NCI-H748 (cell line): ENCODE data around the gene HABP4.

ENCODE experiments used
- DNase-seq: peaks from one replicate; lab custom pipeline; 2025; ENCODE audit not compliant: unreplicated experiment; lab: John Stamatoyannopoulos, UW

HABP4 gene

DNA sequence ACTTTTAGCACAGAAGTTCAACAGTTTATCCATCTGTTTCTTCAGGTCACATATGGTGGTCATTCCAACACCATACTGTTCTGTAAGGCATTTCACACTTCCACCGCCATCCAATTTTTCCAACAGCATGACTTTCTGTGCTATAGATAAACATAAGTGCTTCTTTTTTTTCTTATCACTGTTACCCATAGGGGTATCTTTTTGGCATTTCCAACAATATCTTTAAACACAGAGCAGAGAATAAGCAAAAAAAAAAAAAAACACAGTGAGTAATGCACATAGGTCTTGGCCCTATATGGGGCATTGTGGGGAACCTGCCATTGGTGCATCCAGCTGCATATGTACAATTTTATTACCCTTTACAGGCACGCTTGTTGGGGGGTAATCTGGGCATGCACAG lies 19.6 kb upstream of the HABP4 start:
- no peak for DNase-seq

DNA sequence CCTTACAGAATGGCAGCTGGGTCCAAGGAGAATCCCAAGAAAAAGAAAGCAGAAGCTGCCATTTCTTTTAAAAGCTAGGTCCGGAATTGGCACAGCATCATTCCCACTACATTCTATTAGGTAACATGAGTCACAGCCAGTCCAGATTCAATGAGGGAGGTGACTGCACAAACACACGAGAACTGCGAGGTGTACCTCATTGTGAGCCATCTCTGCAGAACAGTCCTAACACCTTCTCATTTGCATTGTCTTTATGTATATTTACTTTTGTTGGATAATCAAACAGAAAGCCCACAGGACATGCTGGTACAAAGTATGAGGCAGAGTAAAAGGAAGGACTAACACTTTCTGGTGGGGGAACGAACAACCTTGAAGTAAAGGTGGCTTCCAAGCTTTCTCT lies 14.6 kb upstream of the HABP4 start:
- no peak for DNase-seq

GRCh38 chr9:96436063-96436455 lies 13.9 kb upstream of the HABP4 start:
- no peak for DNase-seq

DNA sequence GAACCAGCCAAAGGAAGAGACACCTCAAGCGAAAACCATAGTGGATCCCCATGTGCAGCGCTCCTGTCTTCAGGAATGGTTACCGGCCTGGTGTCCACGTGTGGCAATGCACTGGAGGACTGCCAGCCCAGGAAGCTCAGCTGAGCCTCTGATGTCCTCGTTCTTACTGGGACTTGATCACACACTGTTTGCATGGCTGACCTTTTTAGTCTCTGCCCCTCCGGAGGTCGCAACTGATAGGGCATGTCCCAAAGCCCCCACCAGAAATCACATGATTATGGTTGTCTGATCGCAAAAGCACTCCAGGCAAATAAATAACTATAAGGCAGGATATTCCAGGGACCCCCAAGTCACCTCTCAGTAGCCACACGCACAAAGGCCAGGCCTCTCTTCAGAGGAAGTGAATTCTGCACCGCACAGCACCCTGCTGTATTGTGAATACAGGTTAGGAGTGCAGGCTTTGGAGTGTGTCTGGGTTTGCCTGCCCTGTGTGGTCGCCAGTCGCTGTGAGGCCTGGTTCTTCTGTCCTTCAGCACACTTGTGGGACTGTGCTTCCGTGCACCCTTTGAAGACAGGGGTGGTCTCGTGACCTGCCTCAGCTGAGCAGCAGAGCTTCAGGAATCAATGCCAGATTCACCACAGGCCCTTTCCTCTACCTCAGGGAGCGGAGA lies 13.4 kb upstream of the HABP4 start:
- no peak for DNase-seq

GRCh38 chr9:96437454-96437853 lies 12.5 kb upstream of the HABP4 start:
- DNase-seq, result no peak

DNA sequence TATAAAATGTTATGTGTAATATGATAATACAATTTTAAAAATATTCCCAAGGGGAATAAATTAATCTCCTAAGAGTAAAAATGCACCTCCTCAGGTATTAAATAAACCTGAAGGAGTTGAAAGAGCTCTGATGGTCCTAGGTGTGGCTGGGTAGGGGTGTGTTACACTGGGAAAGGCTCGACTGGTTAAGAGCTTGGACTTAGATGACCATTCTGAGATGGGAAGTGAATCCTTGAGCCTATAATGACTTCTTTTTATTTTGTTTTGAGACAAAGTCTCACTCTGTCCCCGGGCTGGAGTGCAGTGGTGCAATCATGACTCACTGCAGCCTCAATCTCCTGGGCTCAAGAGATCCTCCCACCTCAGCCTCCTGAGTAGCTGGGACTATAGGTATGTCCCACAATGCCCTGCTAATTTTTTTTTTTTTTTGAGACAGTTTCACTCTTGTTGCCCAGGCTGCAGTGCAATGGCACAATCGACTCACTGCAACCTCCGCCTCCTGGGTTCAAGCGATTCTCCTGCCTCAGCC lies 9.2 kb upstream of the HABP4 start:
- DNase-seq, result no peak

DNA sequence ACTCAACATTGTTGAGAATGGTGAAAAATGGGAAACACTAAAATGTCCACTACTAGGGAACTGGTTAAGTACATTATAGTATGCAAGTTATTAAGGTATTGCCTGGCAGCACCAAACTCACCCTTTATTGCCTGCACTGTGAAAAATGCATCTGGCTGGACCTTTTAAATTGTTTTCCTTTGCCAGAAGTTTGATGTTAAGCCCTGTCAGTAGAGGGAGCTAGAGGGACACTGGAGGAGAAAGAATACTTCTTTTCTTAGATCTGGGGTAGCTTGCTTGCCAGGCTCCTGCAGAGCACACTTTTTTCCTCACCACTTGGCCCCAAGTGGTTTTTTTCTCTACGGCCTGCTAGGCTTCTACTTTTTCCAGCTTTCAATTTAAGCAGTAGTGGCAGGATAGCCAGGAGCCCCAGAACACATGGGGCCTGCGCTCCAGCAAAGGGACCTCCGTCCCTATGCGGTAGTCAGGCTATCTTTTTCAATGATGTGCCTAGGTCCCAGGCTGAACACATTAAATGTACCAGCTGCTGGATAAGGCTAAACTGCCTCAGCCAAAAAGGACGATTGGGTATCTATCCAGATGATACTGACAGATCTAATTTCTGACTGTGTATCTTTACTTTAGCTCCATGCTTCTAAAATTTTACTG lies 8.0 kb upstream of the HABP4 start:
- DNase-seq, result peak; percentile 77

GRCh38 chr9:96442491-96442890 lies 7.5 kb upstream of the HABP4 start:
- no peak for DNase-seq

- no peak for DNase-seq
Observed at GRCh38 chr9:96447406-96447805, 2.6 kb upstream of the HABP4 start.

GRCh38 chr9:96448546-96449170 lies 1.3 kb upstream of the HABP4 start:
- DNase-seq, result no peak

DNA sequence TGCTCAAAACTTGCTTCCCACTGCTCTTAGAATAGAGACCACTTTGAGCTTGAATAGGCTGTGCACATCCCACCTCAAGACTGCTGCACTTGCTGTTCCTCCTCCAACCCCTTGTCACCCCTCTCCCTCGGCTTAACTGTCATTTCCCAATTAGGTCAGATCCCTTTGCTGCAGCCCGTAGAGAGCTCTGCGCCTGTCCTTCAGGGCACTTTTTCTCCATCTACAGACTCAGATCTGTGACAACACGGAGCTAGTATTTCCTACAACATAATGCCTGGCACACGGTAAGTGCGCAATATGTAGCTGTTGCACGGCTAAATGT lies 485 bp upstream of the HABP4 start:
- peak; percentile 82 for DNase-seq

DNA sequence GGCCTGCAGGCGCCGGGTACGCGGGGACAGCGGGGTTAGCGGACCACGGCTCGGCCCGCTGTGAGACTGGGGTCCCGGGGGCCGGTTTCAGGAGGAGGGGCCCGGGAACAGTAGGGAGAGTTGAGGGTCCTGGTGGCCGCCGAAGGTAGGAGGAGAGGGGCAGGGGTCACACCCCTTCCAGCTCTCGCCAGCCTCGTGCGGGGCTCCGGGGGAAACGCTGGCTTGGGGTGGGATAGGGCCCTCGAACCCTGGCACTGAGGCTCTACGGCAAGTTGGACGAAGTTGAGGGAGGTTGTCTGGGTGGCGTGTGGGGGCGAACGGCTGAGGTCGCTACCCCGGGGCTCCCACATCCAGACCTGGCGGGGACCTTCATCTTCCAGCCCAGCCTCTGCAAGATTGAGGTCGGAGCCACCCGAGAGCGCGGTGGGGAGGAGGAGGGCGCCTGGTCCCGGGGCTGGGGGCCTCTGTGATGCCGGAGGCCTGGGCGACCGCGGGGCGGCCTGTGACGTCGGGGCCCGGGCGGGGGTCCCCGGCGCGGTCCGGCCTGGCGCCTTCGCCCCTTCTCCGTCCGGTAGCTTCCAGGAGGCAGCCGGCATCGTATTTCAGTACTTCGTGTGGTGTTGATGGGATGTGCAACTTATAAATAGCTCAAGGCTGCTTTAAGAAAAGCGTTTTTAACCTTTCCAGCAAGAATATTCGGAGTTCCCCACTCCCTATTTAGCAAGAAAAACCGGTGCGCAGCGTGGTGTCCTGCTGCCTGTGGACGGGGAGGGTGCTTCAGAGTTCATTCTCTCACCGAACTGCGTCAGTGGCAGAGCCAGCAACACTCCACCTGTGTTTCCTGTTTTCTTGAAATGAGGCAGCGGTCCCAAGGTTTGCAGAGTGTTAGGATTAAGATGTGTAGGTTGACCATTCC lies 902 bp downstream of the HABP4 start:
- peak; percentile 58 for DNase-seq

- peak; percentile 25 for DNase-seq
Observed at GRCh38 chr9:96453625-96454024, 3.7 kb downstream of the HABP4 start.

DNA sequence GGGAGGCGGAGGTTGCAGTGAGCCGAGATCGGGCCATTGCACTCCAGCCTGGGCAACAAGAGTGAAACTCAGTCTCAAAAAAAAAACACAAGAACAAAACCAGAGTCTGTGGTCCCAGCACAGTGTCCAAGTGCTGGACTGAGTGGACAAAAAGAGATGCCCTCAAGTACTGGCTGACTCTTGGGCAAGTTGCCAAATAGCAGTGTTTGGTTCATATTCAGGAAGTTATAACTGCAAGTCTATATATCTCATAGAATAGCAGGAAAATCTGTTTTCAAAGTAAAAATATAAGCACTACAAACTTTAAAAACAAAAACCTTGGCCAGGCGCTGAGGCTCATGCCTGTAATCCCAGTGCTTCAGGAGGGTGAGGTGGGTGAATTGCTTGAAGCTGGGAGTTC lies 7.3 kb downstream of the HABP4 start:
- DNase-seq, result no peak

DNA sequence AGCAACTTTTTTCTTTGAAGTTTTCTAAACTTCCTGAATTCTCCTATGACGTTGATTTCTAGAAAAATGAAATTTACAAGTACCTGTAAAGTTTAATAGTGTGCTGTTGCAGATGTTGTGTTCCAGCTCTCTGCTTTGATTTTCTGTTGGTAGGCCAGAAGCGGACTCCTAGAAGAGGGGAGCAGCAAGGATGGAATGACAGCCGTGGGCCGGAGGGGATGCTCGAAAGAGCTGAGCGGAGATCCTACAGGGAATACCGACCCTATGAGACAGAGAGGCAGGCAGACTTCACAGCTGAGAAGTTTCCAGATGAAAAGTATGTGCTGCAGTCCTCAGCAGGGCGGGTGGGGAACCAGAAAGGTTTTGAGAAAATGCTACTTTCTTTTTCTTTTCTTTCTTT lies 8.3 kb downstream of the HABP4 start:
- DNase-seq, result no peak

- no peak for DNase-seq
Observed at GRCh38 chr9:96459268-96460007, 9.5 kb downstream of the HABP4 start.

- no peak for DNase-seq
Observed at GRCh38 chr9:96460470-96460869, 10.5 kb downstream of the HABP4 start.

DNA sequence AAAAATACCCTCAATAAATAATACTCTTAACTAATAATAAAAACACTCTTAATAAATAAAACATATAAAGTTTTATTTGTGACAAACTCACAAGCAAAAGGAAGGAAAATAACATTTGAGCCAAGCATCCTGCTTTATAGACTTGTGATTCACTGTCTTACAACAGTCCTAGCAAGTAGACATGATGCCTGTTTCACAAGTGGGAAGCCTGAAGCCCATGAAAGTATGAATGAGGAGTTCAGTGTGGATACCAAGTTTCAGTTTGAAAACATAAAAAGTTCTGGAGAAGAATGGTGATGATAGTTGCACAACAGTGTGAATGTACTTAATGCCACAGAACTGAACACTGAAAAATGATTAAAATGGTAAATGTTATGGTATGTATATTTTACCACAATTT lies 10.9 kb downstream of the HABP4 start:
- no peak for DNase-seq

DNA sequence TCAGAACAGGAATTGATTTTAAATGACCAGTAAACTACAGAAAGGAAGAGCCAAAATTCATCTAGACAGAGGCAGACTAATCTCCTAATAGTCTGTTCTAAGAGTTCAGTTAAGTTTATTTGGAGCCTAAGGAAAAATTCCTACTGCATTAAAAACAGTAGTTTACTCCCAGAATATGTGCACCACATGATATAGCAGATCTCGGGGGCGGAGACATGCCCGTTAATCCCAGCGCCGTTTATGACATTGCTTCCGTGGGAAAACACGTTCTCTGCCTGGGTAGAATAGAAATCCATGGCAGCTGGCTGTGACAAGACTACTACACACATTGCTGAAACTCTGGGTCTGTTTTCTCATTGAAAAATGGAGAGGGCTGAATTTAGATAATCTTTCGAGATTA lies 11.4 kb downstream of the HABP4 start:
- DNase-seq, result no peak

- DNase-seq, result no peak
Observed at GRCh38 chr9:96462541-96462940, 12.6 kb downstream of the HABP4 start.

- DNase-seq, result no peak
Observed at GRCh38 chr9:96464426-96464825, 14.5 kb downstream of the HABP4 start.
